Neutrophil (primary cell): ENCODE results near the gene SDK2.

Experiments used
- H3K27ac ChIP-seq: fragments of 200-600 bp; sonication (generic); 2 replicates; pipeline ENCODE4 v1.5.1; 2016; ENCODE audit warnings: mild to moderate bottlenecking, moderate library complexity
- H3K27me3 ChIP-seq: fragments of 200-600 bp; sonication (generic); 2 replicates; pipeline ENCODE4 v1.6.0; 2016; ENCODE audit warnings: mild to moderate bottlenecking
- H3K36me3 ChIP-seq: fragments of 200-600 bp; sonication (generic); 2 replicates; pipeline ENCODE4 v1.5.1; 2017
- H3K4me1 ChIP-seq, 2 experiments: fragments of 200-600 bp in 1 of 2; sonication (generic) in 1 of 2; 1 replicate in 1 of 2; 2 replicates in 1 of 2; pipeline versions ENCODE4 v1.5.1 to v1.6.1; 2013 to 2016; ENCODE audit warnings: low read depth in 1 of 2, low read length in 1 of 2, mild to moderate bottlenecking in 1 of 2, moderate library complexity in 1 of 2; ENCODE audit not compliant: control insufficient read depth in 1 of 2, insufficient read depth in 1 of 2
- H3K4me3 ChIP-seq, 2 experiments: fragments of 200-600 bp in 1 of 2; sonication (generic) in 1 of 2; 1 replicate in 1 of 2; 2 replicates in 1 of 2; pipeline ENCODE4 v1.5.1; 2013 to 2016; ENCODE audit warnings: low read depth in 1 of 2, low read length in 1 of 2, mild to moderate bottlenecking in 1 of 2, moderate library complexity in 1 of 2
- H3K9me3 ChIP-seq: fragments of 200-600 bp; sonication (generic); 2 replicates; pipeline ENCODE4 v1.5.1; 2016
- CTCF ChIP-seq: fragments of 200-600 bp; sonication (generic); IDR thresholded peaks from 2 replicates; pipeline ENCODE4 v1.5.1; 2016; ENCODE audit warnings: antibody characterized with exemption

SDK2 gene, protein sequence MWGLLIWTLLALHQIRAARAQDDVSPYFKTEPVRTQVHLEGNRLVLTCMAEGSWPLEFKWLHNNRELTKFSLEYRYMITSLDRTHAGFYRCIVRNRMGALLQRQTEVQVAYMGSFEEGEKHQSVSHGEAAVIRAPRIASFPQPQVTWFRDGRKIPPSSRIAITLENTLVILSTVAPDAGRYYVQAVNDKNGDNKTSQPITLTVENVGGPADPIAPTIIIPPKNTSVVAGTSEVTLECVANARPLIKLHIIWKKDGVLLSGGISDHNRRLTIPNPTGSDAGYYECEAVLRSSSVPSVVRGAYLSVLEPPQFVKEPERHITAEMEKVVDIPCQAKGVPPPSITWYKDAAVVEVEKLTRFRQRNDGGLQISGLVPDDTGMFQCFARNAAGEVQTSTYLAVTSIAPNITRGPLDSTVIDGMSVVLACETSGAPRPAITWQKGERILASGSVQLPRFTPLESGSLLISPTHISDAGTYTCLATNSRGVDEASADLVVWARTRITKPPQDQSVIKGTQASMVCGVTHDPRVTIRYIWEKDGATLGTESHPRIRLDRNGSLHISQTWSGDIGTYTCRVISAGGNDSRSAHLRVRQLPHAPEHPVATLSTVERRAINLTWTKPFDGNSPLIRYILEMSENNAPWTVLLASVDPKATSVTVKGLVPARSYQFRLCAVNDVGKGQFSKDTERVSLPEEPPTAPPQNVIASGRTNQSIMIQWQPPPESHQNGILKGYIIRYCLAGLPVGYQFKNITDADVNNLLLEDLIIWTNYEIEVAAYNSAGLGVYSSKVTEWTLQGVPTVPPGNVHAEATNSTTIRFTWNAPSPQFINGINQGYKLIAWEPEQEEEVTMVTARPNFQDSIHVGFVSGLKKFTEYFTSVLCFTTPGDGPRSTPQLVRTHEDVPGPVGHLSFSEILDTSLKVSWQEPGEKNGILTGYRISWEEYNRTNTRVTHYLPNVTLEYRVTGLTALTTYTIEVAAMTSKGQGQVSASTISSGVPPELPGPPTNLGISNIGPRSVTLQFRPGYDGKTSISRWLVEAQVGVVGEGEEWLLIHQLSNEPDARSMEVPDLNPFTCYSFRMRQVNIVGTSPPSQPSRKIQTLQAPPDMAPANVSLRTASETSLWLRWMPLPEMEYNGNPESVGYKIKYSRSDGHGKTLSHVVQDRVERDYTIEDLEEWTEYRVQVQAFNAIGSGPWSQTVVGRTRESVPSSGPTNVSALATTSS (N-terminal part only)

GRCh38 chr17:73644145-73645049, at the start of gene SDK2:
Gene SDK2 (minus strand): TSS chr17:73644445. CDS start chr17:73644088, 357 bp downstream.
- Histone ChIP-seq H3K36me3 (no peaks in the 10 kb centered on the region), H3K27me3 (peaks cover 100% of the 10 kb centered on the region), H3K4me3 (no peak within 1 kb of the TSS), H3K9me3 (no peaks in the 10 kb centered on the region), H3K27ac (no peak within 1 kb of the TSS), H3K4me1 (peaks cover 0 to 19% of the 10 kb centered on the region in 2 experiments)
- TF ChIP-seq CTCF = no peak

GRCh38 chr17:73693071-73693470, 48.8 kb upstream of the SDK2 start:
- no peak for TF ChIP-seq CTCF
- no peaks in the 10 kb centered on the region for H3K9me3 ChIP-seq

DNA sequence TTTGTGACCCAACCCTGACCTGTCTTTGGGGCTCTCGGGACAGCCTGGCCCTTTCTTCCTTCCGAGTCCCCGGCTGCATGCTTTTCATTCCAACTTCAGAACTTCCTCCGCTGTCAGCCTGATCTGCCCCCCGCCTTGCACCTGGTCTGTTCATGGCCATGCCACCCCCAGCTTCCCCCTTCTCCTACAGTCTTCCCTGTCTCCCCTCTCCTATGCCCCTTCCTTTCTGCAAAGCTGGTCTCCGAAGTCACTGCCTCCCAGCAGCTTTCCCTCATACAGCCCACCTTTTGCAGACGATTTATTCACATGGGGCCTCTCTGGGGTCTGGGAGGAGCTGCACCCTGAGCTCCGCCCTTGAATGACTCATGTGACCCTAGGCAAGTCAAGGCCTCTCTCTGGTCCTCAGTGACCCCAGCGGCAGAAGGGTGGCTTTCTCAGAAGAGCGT, 47.1 kb upstream of the SDK2 start:
- TF ChIP-seq CTCF = no peak
- H3K4me3 ChIP-seq = no peak overlapping the region
- no peaks in the 10 kb centered on the region for H3K9me3 ChIP-seq

More at GRCh38 chr17:73693071-73693470, 48.8 kb upstream of the SDK2 start:
- H3K27me3 ChIP-seq = no peaks in the 10 kb centered on the region
- H3K27ac ChIP-seq = no peak overlapping the region
- no peaks in the 10 kb centered on the region for H3K36me3 ChIP-seq
- H3K4me1 ChIP-seq = peaks cover 24 to 55% of the 10 kb centered on the region in 2 experiments
- H3K4me3 ChIP-seq = no peak overlapping the region

DNA sequence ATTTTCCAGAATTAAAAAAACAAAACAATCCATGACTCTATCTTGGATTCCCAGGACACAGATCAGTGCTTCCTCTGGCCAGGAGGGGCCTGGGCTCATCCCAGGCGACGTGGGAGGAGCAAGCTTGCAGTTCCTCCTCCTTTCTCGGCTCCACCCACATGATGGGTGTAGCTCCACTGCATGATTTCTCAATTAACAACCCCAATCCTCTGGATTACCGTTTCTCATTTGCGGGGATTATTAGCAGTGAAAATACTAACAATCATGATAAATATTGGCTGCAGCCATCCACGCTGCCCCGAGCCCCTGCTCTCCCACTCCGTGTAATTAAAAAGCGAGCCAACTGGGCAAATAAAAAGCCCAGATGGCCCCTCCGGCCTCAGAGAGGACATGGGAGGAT, 46.4 kb upstream of the SDK2 start:
- Histone ChIP-seq H3K36me3 (no peaks in the 10 kb centered on the region), H3K4me3 (no peak overlapping the region), H3K27me3 (no peaks in the 10 kb centered on the region), H3K4me1 (peaks cover 24 to 50% of the 10 kb centered on the region in 2 experiments), H3K9me3 (no peaks in the 10 kb centered on the region), H3K27ac (no peak overlapping the region)
- TF ChIP-seq CTCF = no peak

More for the DNA sequence above, 47.1 kb upstream of the SDK2 start:
- Histone ChIP-seq H3K4me1 (peaks cover 24 to 55% of the 10 kb centered on the region in 2 experiments), H3K36me3 (no peaks in the 10 kb centered on the region), H3K27ac (no peak overlapping the region), H3K27me3 (no peaks in the 10 kb centered on the region)
